Liver (tissue), 9 donors: ENCODE results near the gene BTN1A1. TPM values are rescaled to one million over a fixed set of nuclear protein-coding genes. Genes with fewer than 3 reads are reported as not detected.

Experiments
- DNase-seq: peaks from one replicate; pipeline ENCODE4 v3.0.0-alpha.2; 2017; ENCODE audit warnings: low spot score
- H3K27ac ChIP-seq, 2 donors: one replicate each; pipeline ENCODE4 v1.7.0; 2013; ENCODE audit warnings: inconsistent platforms in 2 of 2, low read length in 2 of 2, control low read depth in 1 of 2, low read depth in 1 of 2, mild to moderate bottlenecking in 1 of 2
- H3K27me3 ChIP-seq, 4 donors: one replicate each; pipeline versions ENCODE4 v1.6.1 to v1.7.0; 2013; ENCODE audit warnings: low read length in 3 of 4, inconsistent platforms in 1 of 4, mild to moderate bottlenecking in 1 of 4, moderate library complexity in 1 of 4; ENCODE audit not compliant: control insufficient read depth in 4 of 4, insufficient read depth in 4 of 4
- H3K36me3 ChIP-seq, 4 donors: one replicate each; pipeline versions ENCODE4 v1.6.1 to v1.7.0; 2013; ENCODE audit warnings: low read length in 3 of 4, mild to moderate bottlenecking in 3 of 4, low read depth in 1 of 4, moderate library complexity in 1 of 4; ENCODE audit not compliant: control insufficient read depth in 4 of 4, insufficient read depth in 3 of 4
- H3K4me1 ChIP-seq, 4 donors: one replicate each; pipeline versions ENCODE4 v1.6.1 to v1.7.0; 2013; ENCODE audit warnings: low read length in 3 of 4, mild to moderate bottlenecking in 3 of 4, moderate library complexity in 1 of 4; ENCODE audit not compliant: control insufficient read depth in 4 of 4, insufficient read depth in 4 of 4
- H3K4me3 ChIP-seq, 3 donors: one replicate each; pipeline versions ENCODE4 v1.6.1 to v1.7.0; 2013; ENCODE audit warnings: low read length in 3 of 3, control low read depth in 1 of 3, low read depth in 1 of 3, mild to moderate bottlenecking in 1 of 3
- H3K9ac ChIP-seq, 2 donors: one replicate each; pipeline ENCODE4 v1.7.0; 2013; ENCODE audit warnings: low read length in 2 of 2, mild to moderate bottlenecking in 2 of 2, moderate library complexity in 2 of 2, control low read depth in 1 of 2, low read depth in 1 of 2
- H3K9me3 ChIP-seq, 4 donors: one replicate each; pipeline versions ENCODE4 v1.6.1 to v1.7.0; 2013; ENCODE audit warnings: low read length in 3 of 4; ENCODE audit not compliant: control insufficient read depth in 4 of 4
- FOXA1 ChIP-seq: IDR thresholded peaks from 2 replicates; pipeline ENCODE4 v1.6.1; 2016; ENCODE audit warnings: antibody characterized with exemption
- FOXA2 ChIP-seq: IDR thresholded peaks from 2 replicates; pipeline ENCODE4 v1.6.1; 2016; ENCODE audit warnings: antibody characterized with exemption
- GABPA ChIP-seq, 2 donors: IDR thresholded peaks in 1 of 2; conservative IDR thresholded peaks in 1 of 2; 2 replicates each; pipeline ENCODE4 v1.6.1; 2016; ENCODE audit warnings: antibody characterized with exemption in 2 of 2, mild to moderate bottlenecking in 1 of 2, moderate library complexity in 1 of 2
- HNF4A ChIP-seq, 2 donors: conservative IDR thresholded peaks; 2 replicates each; pipeline ENCODE4 v1.6.1; 2016; ENCODE audit warnings: antibody characterized with exemption in 2 of 2, mild to moderate bottlenecking in 2 of 2
- HNF4G ChIP-seq: IDR thresholded peaks from 2 replicates; pipeline ENCODE4 v1.6.1; 2016; ENCODE audit warnings: antibody characterized with exemption
- JUND ChIP-seq, 2 donors: IDR thresholded peaks; 2 replicates each; pipeline ENCODE4 v1.6.1; 2016; ENCODE audit warnings: antibody characterized with exemption in 2 of 2
- NR2F2 ChIP-seq: IDR thresholded peaks from 2 replicates; pipeline ENCODE4 v1.6.1; 2016; ENCODE audit warnings: antibody characterized with exemption
- RAD21 ChIP-seq, 2 donors: IDR thresholded peaks; 2 replicates each; pipeline ENCODE4 v1.6.1; 2016; ENCODE audit warnings: antibody characterized with exemption in 2 of 2, mild to moderate bottlenecking in 2 of 2
- RXRA ChIP-seq, 2 donors: IDR thresholded peaks; 2 replicates each; pipeline ENCODE4 v1.6.1; 2017 to 2018; ENCODE audit warnings: antibody characterized with exemption in 2 of 2, mild to moderate bottlenecking in 1 of 2
- SP1 ChIP-seq: IDR thresholded peaks from 2 replicates; pipeline ENCODE4 v1.6.1; 2018; ENCODE audit warnings: antibody characterized with exemption, mild to moderate bottlenecking
- TAF1 ChIP-seq: conservative IDR thresholded peaks from 2 replicates; pipeline ENCODE4 v1.6.1; 2016; ENCODE audit warnings: antibody characterized with exemption, mild to moderate bottlenecking
- YY1 ChIP-seq: IDR thresholded peaks from 2 replicates; pipeline ENCODE4 v1.6.1; 2016; ENCODE audit warnings: antibody characterized with exemption, mild to moderate bottlenecking
- WGBS: extraction: QIAGEN DNeasy Blood & Tissue Kit; methylation state at CpG from one replicate; pipeline ENCODE4 v1.1.7; 2013; 5-methylcytosine and 5-hydroxymethylcytosine counted together
- polyA plus RNA-seq, 2 donors: library from polyadenylated mRNA; stranded (reverse) in 1 of 2; unstranded in 1 of 2; fragments of 200-250 nt in 1 of 2; fragments of >200 nt in 1 of 2; fragmentation: Nextera tagmentation in 1 of 2; extraction: Ambion mirVana in 1 of 2; gene quantifications; one replicate each; pipeline versions ENCODE4 v1.2.1 to v1.2.3, GENCODE V29; 2013 to 2015
- total RNA-seq, 2 donors: library from RNA; depleted of rRNA; stranded (reverse); fragments of >200 nt; gene quantifications; one replicate each; pipeline ENCODE4 v1.2.3, GENCODE V29; 2014
- TF ChIP-seq, protein P1 (sequence below): IDR thresholded peaks from 2 replicates; pipeline ENCODE4 v1.6.1; 2016; ENCODE audit warnings: antibody characterized with exemption
- TF ChIP-seq, protein P2 (sequence below): IDR thresholded peaks from 2 replicates; pipeline ENCODE4 v1.6.1; 2016; ENCODE audit warnings: antibody characterized with exemption, mild to moderate bottlenecking
- TF ChIP-seq, protein P3 (sequence below): IDR thresholded peaks from 2 replicates; pipeline ENCODE4 v1.6.1; 2016; ENCODE audit warnings: antibody characterized with exemption
- TF ChIP-seq, protein P4 (sequence below): fragments of 150-350 bp; IDR thresholded peaks from 2 replicates; pipeline ENCODE4 v1.5.1; 2017; ENCODE audit warnings: improper control_type of control experiment, low read depth, low read length; ENCODE audit not compliant: missing input control
- TF ChIP-seq, protein P5 (sequence below): IDR thresholded peaks from 2 replicates; pipeline ENCODE4 v1.6.1; 2016; ENCODE audit warnings: antibody characterized with exemption
- donor health status: healthy.
- donor health status: healthy.
- donor health status: healthy.
- donor health status: healthy.
- donor health status: healthy.

BTN1A1 gene, protein sequence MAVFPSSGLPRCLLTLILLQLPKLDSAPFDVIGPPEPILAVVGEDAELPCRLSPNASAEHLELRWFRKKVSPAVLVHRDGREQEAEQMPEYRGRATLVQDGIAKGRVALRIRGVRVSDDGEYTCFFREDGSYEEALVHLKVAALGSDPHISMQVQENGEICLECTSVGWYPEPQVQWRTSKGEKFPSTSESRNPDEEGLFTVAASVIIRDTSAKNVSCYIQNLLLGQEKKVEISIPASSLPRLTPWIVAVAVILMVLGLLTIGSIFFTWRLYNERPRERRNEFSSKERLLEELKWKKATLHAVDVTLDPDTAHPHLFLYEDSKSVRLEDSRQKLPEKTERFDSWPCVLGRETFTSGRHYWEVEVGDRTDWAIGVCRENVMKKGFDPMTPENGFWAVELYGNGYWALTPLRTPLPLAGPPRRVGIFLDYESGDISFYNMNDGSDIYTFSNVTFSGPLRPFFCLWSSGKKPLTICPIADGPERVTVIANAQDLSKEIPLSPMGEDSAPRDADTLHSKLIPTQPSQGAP
- total RNA-seq (not detected), polyA plus RNA-seq (under 1 TPM in 1 of 2 donors, not detected in 1; 0.06 TPM)

DNA sequence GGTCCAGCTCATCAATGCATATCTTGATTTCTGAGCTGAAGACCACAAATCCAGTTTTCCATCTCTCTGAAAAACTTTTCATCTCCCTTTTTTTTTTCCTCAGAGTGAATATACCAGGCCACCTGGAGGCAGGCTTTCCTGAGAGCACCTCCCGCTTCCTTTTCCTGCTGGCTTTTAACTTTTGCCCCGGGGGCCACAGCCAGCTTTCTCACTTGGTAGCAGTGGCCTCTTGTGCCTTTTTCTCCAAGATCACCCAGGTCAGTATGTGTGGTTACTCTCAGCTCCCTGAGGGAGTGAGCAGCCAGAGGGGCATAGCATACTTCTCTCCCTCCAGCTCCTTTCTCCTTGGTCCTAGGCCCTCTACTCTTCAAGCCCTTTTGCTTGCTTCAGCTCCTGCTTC lies at the start of gene BTN1A1:
TSS of gene BTN1A1 (plus strand) at position 202 of the 400 bp plus-strand sequence. CDS start 984 bp downstream, outside the sequence.
- Histone ChIP-seq H3K9me3 (no peaks in the 10 kb centered on the region), H3K9ac (no peak within 1 kb of the TSS), H3K27me3 (peaks cover 0 to 10% (median 4%) of the 10 kb centered on the region in 4 donors), H3K4me1 (peaks cover 0 to 7% (median 6%) of the 10 kb centered on the region in 4 donors), H3K36me3 (no peaks in the 10 kb centered on the region), H3K27ac (no peak within 1 kb of the TSS), H3K4me3 (no peak within 1 kb of the TSS)
- no peak for DNase-seq
- 62% methylated on average over 2 of the region's 2 CpGs for WGBS
- TF ChIP-seq FOXA1: no peak
- no peak for TF ChIP-seq HNF4A (conservative IDR thresholded peaks at IDR 0.05)
- TF ChIP-seq JUND (IDR thresholded peaks at IDR 0.05): no peak
- TF ChIP-seq RXRA (IDR thresholded peaks at IDR 0.05): no peak
- no peak for TF ChIP-seq FOXA2
- no peak for TF ChIP-seq TAF1
- TF ChIP-seq YY1: no peak
- no peak for TF ChIP-seq NR2F2
- TF ChIP-seq, protein P1, sequence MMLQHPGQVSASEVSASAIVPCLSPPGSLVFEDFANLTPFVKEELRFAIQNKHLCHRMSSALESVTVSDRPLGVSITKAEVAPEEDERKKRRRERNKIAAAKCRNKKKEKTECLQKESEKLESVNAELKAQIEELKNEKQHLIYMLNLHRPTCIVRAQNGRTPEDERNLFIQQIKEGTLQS: no peak
- TF ChIP-seq, protein P2, sequence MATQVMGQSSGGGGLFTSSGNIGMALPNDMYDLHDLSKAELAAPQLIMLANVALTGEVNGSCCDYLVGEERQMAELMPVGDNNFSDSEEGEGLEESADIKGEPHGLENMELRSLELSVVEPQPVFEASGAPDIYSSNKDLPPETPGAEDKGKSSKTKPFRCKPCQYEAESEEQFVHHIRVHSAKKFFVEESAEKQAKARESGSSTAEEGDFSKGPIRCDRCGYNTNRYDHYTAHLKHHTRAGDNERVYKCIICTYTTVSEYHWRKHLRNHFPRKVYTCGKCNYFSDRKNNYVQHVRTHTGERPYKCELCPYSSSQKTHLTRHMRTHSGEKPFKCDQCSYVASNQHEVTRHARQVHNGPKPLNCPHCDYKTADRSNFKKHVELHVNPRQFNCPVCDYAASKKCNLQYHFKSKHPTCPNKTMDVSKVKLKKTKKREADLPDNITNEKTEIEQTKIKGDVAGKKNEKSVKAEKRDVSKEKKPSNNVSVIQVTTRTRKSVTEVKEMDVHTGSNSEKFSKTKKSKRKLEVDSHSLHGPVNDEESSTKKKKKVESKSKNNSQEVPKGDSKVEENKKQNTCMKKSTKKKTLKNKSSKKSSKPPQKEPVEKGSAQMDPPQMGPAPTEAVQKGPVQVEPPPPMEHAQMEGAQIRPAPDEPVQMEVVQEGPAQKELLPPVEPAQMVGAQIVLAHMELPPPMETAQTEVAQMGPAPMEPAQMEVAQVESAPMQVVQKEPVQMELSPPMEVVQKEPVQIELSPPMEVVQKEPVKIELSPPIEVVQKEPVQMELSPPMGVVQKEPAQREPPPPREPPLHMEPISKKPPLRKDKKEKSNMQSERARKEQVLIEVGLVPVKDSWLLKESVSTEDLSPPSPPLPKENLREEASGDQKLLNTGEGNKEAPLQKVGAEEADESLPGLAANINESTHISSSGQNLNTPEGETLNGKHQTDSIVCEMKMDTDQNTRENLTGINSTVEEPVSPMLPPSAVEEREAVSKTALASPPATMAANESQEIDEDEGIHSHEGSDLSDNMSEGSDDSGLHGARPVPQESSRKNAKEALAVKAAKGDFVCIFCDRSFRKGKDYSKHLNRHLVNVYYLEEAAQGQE: no peak
- no peak for TF ChIP-seq GABPA (IDR thresholded peaks at IDR 0.05 in 1 of 2, conservative IDR thresholded peaks at IDR 0.05 in 1 of 2)
- TF ChIP-seq HNF4G: no peak
- TF ChIP-seq, protein P3, sequence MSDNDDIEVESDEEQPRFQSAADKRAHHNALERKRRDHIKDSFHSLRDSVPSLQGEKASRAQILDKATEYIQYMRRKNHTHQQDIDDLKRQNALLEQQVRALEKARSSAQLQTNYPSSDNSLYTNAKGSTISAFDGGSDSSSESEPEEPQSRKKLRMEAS: no peak
- TF ChIP-seq, protein P4, sequence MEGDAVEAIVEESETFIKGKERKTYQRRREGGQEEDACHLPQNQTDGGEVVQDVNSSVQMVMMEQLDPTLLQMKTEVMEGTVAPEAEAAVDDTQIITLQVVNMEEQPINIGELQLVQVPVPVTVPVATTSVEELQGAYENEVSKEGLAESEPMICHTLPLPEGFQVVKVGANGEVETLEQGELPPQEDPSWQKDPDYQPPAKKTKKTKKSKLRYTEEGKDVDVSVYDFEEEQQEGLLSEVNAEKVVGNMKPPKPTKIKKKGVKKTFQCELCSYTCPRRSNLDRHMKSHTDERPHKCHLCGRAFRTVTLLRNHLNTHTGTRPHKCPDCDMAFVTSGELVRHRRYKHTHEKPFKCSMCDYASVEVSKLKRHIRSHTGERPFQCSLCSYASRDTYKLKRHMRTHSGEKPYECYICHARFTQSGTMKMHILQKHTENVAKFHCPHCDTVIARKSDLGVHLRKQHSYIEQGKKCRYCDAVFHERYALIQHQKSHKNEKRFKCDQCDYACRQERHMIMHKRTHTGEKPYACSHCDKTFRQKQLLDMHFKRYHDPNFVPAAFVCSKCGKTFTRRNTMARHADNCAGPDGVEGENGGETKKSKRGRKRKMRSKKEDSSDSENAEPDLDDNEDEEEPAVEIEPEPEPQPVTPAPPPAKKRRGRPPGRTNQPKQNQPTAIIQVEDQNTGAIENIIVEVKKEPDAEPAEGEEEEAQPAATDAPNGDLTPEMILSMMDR: no peak
- TF ChIP-seq, protein P5, sequence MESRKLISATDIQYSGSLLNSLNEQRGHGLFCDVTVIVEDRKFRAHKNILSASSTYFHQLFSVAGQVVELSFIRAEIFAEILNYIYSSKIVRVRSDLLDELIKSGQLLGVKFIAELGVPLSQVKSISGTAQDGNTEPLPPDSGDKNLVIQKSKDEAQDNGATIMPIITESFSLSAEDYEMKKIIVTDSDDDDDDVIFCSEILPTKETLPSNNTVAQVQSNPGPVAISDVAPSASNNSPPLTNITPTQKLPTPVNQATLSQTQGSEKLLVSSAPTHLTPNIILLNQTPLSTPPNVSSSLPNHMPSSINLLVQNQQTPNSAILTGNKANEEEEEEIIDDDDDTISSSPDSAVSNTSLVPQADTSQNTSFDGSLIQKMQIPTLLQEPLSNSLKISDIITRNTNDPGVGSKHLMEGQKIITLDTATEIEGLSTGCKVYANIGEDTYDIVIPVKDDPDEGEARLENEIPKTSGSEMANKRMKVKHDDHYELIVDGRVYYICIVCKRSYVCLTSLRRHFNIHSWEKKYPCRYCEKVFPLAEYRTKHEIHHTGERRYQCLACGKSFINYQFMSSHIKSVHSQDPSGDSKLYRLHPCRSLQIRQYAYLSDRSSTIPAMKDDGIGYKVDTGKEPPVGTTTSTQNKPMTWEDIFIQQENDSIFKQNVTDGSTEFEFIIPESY: no peak
- no peak for TF ChIP-seq SP1
- TF ChIP-seq RAD21 (IDR thresholded peaks at IDR 0.05): no peak
